ENCODE measurements around the gene ZNF101.

ZNF101 gene

DNA sequence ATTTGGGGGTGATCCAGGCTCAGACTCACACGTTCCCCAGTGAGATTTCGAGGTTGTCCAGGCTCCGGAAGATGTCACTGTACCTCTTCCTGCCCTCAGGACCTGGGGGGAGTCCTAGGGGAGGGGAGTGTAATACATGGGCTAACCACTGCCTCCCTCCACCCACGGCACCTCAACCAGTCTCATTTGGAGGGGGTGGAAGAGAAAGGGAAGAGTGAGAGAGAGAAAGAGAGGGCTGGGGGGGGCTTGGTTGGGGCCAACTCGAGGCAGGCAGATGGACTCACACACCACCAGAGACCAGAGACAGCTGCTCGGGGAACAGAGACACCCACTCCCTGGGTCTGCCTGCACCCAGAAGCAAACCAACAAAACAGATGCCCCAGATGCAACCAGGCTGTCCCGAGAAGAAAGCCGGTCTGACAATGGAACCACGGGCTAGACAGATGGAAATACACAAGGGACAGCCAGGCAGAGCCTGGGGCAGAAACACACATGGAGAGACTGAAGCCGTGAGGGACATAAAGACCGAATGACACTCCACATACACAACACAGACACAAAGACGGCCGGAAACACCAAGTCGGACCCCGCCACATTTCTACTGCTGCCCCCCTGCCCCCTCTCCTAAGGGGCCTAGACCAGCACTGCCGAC is 26.0 kb upstream of the ZNF101 start:
- peak; percentile 53 for DNase-seq (ENCODE audit: low spot score)

DNA sequence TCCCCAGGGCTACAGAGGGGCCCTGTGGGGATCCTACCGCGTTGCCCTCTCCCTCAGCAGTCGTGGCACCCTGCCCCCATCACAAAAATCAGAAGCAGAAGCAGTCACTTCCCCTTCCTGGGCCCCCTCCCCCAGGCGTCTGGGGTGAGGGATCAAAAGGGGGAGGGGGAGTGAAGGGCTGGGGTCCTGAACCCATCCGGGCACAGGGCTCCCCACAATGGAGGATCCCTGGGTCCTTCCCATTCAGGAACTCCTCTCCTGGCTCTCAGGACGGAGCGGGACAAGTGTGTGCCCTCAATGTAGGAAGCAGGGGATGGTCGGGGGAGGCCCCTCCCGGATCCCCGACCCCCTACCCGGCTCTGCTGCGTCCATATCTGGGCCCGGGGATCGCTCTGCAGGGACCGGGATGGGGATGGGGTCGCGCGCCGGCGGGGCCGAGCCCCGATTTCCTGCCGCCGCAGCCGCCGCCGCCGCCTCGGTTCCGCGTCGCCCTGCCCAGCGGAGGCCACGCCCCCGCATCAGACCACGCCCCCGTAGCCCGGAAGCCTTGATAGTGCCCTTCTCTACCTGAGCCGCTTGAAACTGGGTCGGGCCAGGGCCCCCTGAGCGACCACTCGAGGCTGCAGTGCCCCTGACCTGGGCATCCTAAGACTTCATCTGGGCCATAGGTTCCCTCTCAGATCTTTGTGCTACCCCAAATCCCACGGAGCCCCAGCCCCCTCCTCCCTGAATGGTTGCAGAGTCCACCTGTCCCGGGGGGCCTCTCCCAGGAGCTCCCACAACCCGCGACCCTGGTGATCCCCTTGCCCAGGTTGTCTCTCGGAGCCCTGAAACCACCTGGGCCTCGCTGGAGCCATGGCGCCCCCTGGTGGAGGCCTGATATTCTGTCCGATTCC is 25.2 kb upstream of the ZNF101 start, which contains the start of gene GMIP:
Gene GMIP (minus strand): TSS at position 500 of the 896 bp plus-strand sequence. CDS start 128 bp downstream, at position 372.
- peak; percentile 94 for DNase-seq (ENCODE audit: low spot score)

DNA sequence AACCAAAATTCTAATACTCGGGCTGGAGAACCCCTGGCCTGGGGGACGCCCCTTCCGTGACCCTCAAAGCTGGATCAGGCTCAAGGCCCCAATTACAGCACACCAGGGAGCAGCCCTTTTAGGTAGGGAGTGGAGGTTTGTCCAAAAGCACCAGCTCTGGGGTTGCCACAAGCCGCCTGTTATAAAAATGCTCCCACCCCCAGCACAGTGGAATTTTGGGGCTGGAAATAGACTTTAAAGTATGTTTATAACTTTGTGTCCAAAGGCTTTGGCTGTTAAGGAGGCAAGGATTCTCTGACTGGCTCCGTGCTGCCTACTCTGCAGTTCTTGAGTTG is 24.6 kb upstream of the ZNF101 start:
- no peak for DNase-seq (ENCODE audit: low spot score)

DNA sequence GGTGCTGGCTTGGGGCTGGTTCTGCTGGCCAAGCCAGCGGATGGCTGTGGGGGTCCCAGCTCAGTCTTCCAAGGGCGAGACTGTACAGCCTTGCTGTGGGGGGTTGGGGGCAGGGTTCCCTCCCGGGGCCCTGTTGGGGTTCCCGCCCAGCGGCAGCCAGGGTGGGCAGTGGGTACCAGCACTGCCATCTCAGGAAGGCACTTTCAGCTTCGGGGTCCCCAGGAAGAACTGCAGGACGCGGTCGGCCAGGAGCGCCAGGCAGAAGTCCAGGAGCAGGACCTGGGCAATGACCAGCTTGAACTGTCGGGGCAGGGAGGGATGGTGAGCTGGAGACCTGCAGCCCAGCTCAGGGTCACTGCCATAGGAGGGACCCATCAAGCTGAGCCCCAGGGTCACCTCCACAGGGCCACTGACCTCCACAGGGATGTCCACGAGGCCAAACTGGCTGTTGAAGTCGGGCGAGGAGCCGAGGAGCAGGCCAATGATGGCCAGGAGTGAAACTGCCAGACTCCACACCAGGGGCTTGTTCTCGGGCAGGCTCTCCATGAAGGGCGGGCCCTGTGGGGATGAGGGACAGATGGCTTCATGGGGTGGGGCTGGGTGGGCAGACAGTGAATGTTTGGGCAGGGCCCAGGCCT is 23.3 kb upstream of the ZNF101 start:
- no peak for DNase-seq (ENCODE audit: low spot score)

DNA sequence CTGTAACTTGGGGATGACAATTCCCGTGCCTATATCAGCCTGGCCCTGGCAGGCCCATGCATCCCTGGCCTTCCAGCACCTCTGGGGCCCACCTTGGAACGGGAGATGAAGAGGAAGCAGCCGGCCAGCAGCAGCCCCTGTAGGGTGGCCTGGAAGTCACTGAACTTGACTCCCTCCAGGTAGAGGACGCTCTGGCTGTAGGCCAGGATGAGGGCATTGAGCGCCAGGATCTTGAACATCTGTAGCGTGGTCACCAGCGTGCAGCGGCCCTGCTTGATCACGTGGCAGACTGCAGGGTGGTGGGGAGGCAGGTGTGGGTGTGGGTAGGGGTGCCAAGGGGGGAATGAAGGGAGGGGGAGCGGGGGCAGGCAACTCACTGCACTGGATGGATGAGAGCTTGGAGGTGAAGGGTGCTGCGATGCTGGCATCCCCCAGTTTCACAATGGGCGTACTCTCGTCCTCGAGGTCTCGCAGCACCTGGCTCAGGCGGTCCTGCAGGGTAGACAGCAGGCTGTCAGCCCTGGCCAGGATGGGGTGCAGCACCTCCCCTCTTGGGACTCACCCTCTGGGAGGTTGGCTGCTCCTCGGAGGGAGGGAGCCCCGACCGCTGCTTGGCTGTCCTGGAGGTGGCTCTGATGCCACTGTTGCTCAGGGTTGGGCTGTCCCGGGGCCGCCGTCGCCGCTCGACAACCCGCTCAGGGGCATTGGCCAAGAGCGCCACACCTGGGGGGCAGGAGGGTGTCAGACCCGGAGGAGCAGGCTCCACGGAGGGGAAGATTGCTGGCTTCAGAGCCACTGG is 21.4 kb upstream of the ZNF101 start:
- DNase-seq (ENCODE audit: low spot score), result no peak

DNA sequence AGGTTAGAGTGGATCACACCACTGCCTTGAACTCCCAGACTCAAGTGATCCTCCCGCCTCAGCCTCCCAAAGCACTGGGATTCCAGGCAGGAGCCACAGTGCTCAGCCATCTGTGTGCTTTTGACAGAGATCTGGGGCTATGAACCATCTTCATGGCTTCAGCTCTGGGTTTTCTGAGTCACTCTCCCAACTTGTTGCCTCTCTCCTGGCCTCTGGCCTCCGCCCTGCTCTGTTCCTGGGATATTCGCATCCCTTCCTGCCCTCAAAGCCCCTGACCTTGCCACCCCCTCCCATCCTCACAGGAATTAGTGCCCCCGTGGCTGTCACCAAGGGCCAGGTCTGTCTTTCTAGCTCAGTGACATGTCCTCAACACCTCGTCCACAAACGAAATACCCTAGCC is 19.5 kb upstream of the ZNF101 start:
- no peak for DNase-seq (ENCODE audit: low spot score)

DNA sequence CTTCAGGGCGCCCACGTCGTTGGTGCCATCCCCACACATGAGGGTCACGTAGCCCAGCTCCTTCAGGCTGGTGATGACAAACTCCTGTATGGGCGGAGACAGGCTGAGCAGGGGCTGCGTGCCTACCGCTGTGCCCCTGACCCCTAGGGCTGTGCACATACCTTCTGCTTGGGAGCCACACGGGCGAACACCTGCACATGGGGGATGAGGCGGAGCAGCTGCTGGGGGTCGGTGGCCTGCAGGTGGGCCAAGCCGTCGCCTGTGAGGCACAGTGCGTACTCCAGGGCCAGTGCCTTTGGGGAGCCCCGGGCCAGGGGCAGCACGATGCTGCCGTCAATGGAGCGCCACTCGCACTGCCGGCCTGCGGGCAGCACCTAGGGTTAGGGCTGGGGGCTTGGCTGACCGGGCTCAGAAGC is 19.1 kb upstream of the ZNF101 start:
- no peak for DNase-seq (ENCODE audit: low spot score)

DNA sequence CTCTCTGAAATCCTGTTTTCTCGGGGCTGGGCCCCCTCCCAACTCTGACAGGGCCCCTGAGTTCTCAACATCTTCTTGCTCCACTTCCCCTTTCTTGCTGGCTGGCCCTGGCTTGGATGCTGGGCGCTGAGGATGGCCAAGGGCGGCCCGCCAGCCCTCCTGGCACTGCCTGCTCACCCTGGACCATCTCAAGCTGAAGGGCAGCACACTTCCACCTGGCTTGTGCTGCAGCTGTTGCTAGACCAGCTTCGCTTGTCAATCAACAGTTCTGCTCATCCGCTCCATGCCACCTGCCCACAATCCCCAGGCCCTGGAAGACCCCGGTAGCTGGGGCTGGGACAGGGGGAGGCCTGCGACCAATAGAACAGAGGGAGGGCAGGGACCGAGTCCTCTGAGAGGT is 18.3 kb upstream of the ZNF101 start:
- no peak for DNase-seq (ENCODE audit: low spot score)

DNA sequence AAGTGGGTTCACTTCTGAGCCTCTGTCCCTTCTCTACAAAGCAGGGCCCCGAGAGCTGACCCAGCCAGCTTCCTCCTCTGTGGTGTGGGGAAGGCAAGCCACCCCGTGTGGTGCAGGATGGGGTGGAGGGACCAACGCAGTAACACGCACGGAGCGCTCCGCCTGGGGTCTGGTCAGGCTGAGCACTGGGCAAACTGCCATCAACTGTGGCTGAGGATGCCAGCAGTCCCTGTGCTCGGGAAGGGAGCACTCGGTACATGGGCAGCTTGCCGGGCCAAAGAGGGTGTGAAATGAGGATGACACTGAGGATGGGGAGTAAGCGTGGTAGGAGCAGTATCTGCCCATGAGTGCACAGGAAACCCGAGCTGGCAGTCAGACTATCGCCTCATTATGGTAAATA is 17.6 kb upstream of the ZNF101 start:
- no peak for DNase-seq (ENCODE audit: low spot score)

DNA sequence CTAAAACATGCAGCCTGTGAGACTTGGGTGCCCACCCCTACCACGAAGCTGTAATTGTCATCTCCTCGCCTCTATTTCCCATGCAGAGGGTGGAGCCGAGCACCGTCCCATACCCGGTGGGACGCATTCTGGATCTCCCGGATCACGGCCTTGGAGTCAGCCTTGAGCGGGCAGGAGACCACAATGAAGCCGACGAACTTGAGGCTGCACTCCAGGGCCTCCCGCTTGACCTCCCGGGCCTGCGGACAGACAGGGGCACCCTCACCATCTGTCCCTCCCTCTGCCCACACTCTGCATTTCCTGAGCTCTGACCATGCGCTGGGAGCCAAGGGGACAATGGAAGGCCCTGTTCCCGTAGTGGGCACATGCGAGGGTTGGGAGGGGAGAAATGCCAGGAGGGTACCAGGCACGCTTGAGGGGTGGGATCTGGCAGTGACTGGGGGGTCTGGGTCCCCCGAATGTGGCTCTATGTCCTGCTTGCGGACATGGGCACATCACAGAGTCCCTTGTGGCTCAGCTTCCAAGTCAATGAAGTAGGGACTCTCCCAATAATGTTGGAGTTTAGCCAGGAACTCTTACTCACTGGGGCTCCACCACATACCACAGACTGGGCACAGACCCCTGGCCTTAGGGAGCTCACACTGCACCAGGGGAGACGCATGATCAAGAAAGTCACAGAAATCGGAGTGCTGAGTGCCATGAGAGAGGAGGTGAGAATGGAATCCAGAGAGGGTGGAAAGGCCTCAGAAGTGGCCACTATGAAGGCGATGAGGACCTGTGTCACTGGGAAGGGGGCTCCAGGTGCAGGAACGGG is 15.9 kb upstream of the ZNF101 start:
- DNase-seq (ENCODE audit: low spot score), result no peak

DNA sequence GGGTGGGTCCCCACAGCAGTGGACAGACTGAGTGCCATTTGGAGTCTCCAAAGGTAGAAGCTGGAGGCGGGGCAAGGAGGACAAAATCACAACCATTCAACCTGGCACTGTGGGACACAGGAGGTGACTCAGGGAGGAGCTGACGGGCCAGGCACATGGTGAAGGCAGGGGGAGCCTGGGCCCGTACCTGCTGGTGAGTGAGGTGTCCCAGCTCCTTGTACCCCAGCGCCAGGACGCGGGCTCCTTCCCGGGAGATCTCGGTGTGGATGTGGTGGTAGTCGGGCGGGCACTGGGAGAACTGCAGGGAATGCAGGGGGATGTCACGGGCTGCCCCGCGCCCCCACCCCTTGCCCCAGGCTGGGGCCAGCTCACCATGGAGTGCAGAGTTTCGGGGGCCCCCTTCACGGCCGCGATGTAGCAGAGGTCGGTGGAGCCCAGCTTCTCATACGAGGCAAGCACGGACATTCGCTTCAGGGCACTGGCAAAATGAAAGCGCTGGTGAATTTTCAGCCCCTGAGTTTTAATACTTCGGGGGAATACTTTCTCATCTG is 15.0 kb upstream of the ZNF101 start:
- DNase-seq (ENCODE audit: low spot score), result no peak

DNA sequence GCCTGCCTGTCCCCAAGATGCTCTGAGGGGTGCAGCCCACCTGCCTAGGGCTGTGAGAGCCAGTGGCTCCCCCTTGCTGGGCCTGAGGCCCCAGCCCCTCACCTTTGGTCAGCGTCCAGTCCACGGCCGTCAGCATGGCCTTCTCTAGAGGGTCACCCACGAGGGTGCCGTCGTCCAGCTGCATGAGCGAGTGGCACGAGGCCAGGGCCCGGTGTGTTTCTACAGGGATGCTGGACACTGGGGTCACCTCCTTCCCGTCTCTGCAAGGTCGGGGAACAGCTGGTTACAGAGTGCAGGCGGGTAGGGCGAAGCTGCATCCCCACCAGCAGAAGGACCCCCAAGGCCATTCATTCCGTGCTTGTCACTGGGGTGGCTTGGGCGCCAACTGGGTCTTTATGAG is 14.2 kb upstream of the ZNF101 start:
- DNase-seq (ENCODE audit: low spot score), result no peak

DNA sequence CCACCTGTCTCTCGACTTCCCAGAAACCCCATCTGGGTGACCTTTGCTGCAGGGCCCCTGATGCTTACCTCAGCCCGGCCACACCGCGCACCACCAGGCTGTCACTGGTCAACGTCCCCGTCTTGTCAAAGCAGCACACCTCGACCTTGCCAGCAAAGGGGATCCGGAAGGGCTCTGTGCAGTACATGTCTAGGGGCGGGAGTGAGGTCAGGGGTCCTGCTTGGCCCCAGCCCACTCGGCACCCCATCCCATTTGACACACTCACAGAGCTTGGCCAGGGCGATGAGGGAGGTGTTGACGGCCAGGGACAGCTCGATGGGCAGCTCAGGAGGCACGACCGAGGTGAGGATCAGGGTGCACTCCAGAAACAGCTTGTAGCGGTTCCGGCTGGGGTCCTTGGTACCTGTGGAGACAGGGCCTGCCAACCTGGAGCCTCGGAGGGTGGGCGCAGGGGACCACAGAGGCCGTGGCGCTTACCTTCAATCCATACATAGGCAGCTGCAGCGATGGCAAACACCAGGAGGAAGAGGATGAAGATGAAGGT is 13.5 kb upstream of the ZNF101 start:
- no peak for DNase-seq (ENCODE audit: low spot score)

DNA sequence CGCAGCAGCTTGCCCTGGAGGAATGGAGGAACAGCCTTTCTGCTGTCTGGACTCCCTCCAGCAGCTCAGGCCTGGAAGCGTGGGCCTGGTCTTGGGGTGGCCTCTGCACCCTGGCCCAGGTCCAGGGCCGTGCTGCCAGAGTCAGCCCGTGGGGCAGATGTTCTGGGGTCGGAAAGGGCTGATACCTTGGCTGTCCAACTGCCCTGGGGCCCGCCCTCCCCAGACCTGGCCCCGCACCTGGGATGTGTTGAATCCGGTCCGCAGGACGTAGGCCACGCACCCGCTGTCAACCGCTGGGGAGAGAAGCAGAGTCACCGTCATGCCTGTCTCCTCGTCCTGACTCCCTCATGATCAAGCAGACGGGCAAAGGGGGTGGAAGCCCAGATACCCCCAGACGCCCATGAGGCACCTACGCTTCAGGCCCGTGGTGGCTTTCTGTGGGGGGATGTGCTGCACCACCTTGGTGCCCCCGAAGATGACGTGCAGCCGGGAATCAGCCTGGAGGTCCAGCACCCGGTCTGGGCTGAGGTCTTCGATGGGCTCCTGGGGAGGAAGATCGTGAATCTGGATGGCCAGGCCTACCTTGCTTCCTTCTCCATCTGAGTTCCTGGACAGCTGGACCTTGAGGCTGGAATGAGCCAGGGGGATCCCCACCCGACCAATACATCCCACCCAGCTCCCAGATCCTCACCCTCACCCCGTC is 12.8 kb upstream of the ZNF101 start:
- no peak for DNase-seq (ENCODE audit: low spot score)

DNA sequence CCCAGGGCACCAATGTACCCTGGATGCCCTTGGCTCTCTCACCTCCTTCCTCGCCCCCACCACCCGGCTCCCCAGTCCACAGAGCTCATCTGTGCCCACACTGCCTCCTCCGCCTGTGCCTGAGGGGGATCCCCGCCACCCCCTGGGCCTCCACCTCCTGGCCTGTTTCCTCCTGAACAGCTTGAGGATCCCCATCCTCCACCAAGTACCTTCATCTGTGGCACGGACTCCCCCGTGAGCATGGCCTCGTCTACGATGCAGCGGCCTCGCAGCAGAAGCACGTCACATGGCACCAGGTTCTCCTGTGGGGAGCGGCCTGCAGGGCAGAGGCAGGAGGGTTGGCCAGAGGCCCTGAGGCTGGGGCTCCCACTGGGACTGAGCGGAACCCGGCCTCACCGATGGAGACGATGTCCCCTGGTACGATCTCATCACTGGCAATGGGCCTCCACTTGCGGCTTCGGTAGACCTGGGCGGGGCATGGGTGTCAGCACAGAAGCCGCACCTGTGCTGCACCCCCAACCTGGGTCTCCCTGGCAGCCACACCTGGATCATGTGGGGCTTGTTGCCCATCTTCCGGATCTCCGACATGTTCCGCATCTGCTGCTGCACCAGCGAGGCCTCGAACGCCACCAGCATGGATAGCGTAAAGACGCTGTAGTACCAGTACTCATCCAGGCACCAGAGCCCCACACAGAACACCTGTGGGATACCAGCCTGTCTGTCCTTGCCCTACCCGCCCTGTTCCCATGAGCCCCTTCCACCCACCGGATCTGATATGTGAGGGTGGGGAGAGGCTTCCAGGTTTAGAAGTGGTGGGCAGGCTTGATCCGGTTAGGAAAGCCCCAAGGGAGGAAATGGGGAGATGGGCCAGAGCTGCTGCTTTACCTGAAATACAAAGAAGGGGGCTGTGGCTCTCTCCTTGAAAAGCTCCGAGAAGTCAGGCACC is 11.9 kb upstream of the ZNF101 start:
- DNase-seq (ENCODE audit: low spot score), result peak; percentile 3

DNA sequence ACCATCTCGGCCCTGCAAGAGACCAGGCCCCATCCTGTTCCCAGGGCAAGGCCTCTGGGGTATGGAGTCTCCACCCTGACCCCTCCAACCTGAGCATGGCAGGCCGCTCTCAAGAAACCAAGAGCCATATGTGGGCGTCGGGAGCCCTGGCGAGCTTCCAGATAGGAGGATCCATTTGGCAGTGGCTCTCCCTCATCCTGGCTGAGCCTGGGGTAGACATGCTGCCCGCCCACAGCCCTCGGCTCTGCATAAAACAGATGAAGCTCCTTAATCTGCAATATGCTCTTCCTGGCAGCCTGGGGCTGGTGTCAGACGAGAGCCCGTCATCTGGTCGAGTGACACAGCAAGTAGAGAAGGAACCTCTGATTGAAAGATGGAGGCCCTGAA is 11.2 kb upstream of the ZNF101 start:
- DNase-seq (ENCODE audit: low spot score), result peak; percentile 1

DNA sequence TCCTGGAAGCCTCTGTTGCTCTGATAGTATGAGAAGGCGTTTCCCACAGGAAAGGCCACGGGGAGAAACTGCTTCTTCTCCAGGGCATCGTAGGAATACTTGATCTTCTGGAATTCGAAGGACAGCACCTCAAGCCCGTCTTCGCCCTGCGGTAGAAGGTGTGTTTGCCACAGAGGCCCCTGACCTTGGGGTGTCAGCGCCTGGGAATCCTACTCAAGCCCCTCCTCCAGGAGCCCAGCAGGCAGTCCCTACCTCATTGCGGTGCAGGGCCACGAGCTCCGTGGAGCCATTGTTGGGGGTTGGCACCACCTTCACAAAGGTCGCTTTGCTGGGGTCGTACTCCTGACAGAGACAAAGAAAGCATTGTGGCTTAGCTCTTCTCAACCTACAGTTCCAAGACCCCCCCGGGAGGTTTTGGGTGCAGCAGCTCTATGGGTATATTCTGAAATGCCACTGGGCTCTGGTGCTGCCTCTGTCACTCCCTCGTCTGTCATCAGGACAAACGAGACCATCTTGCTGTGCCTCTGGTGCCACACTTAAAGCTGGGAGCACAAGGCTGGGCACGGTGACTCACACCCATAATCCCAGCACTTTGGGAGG is 8.9 kb upstream of the ZNF101 start:
- DNase-seq (ENCODE audit: low spot score), result no peak

DNA sequence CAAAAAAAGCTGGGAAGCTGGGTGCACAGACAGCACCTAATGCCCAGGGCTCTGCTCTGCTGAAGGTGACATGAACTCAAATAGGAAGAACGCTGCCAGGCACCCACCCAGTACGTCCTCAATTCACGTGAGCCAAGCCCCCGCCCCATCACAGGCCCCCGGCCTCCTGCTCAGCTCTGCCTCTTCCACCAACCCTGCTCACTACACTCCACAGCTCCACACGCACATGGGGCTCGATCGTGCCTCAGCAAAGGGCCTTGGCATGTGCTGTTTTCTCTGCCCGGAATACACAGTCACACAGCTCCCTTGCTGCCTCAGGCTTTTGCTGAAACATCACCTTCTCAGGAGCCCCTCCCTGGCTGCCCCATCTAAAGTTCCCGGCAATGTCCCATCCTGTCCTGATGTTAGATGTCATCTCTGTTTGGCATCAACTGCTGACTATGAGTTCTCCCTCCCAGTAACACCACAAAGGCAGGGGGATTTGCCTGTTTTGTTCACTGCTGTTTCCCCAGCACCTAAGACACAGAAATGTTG is 7.4 kb upstream of the ZNF101 start:
- DNase-seq (ENCODE audit: low spot score), result no peak
